Measurements from ENCODE around the gene TWIST2.

Gene TWIST2

DNA sequence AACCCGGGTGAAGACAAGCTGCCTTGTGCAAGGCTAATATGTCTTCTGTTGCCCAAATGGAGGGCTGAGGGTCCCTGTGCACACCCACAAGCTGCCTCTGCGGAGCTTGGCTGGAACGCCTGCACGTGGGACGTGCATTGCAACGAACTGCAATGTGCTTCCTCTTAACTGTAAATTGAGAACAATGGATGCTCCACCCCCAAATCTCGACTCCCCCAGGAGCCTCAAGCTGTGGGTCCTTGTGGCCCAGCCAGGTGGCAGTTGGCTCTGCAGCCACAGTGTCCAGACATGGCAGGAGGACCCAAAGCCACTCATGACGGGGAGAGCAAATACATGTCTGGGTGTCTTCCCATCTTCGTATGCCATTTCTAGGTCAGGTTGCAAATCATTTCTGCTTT lies 90.1 kb downstream of the TWIST2 start:
- TF ChIP-seq POLR2AphosphoS5 (IDR thresholded peaks at IDR 0.05; ENCODE audit: low read depth, low read length) = no peak
- no peak for TF ChIP-seq SPI1 (IDR thresholded peaks at IDR 0.05; ENCODE audit: low read depth, low read length)
- TF ChIP-seq TAF1 (IDR thresholded peaks at IDR 0.05; ENCODE audit: low read depth, low read length) = no peak
- no peak for TF ChIP-seq POLR2A (IDR thresholded peaks at IDR 0.05; ENCODE audit: low read depth, low read length)
- DNase-seq (ENCODE audit: insufficient read length, low spot score) = no peak
- FAIRE-seq = no peak

DNA sequence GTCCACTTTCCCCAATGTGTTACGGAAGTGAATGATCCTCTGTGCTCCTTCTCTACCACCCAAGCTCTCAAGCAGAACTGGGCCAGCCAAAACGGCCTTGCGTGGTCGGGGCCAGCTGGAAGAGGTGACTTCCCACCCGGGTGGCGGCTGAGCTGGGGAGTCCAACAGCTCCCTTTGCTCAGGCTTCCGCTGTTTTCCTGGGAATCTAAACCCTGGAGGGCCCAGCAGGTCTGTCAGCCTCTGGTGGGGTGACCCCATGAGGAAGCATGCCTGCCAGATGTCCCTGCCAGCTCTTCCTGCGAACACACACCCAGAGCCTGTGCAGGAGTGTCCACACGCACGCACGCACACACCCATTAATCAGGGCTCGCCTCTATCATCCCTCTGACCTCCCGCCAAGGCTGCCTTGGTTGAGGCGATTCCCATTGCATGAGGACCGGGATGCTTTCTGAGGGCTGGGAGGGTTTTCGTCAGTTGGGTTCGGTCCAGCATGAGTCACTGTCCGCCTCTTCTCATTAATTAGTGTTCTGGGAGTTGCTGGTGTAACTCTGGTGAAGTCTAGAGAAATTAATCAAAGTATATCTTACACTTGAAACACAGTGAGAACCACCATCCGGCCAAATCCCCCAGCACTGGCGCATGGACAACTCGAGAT lies 90.6 kb downstream of the TWIST2 start:
- no peak for FAIRE-seq
- DNase-seq (ENCODE audit: insufficient read length, low spot score) = no peak
- TF ChIP-seq POU2F2 (IDR thresholded peaks at IDR 0.05; ENCODE audit: low read depth, low read length) (no peak), SPI1 (IDR thresholded peaks at IDR 0.05; ENCODE audit: low read depth, low read length) (no peak), POLR2A (IDR thresholded peaks at IDR 0.05; ENCODE audit: low read depth, low read length) (no peak), POLR2AphosphoS5 (IDR thresholded peaks at IDR 0.05; ENCODE audit: low read depth, low read length) (no peak), TAF1 (IDR thresholded peaks at IDR 0.05; ENCODE audit: low read depth, low read length) (no peak)

- DNase-seq (ENCODE audit: insufficient read length, low spot score) = no peak
- no peak for FAIRE-seq
- no peak for TF ChIP-seq TAF1 (IDR thresholded peaks at IDR 0.05; ENCODE audit: low read depth, low read length)
- no peak for TF ChIP-seq POU2F2 (IDR thresholded peaks at IDR 0.05; ENCODE audit: low read depth, low read length)
- TF ChIP-seq POLR2AphosphoS5 (IDR thresholded peaks at IDR 0.05; ENCODE audit: low read depth, low read length) = no peak
- no peak for TF ChIP-seq PAX5 (IDR thresholded peaks at IDR 0.05; ENCODE audit: insufficient read depth, low read length, severe bottlenecking)
- TF ChIP-seq POLR2A (IDR thresholded peaks at IDR 0.05; ENCODE audit: low read depth, low read length) = no peak
- TF ChIP-seq SPI1 (IDR thresholded peaks at IDR 0.05; ENCODE audit: low read depth, low read length) = no peak
Observed at GRCh38 chr2:238939074-238939473, 91.2 kb downstream of the TWIST2 start.

DNA sequence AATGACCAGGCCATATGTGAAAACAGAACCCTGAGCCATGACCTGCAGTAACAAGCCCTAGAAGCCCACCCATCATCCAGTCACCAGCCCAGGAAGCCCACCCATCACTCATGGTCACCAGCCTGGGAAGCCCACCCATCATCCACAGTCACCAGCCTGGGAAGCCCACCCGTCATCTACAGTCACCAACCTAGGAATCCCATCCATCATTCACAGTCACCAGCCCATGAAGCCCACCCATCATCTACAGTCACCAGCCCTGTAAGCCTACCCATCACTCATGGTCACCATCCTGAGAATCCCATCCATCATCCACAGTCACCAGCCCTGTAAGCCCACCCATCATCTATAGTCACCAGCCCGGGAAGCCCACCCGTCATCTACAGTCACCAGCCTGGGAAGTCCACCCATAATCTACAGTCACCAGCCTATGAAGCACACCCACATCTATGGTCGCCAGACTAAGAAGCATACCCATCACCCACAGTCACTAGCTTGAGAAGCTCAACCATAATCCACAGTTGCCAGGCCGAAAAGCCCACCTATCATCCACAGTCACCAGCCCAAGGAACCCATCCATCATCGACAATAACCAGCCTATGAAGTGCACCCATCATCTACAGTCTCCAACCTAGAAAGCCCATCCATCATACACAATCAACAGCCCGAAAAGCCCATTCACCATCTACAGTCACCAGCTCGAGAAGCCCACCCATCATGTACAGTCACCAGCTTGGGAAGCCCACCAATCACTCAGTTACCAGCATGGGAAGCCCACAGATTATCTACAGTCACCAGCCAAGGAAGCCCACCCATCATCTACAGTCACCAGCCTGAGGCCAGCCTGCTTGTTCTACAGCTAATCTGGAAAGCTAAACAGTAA lies 91.9 kb downstream of the TWIST2 start:
- FAIRE-seq = no peak
- no peak for TF ChIP-seq TAF1 (IDR thresholded peaks at IDR 0.05; ENCODE audit: low read depth, low read length)
- no peak for TF ChIP-seq SPI1 (IDR thresholded peaks at IDR 0.05; ENCODE audit: low read depth, low read length)
- no peak for TF ChIP-seq POLR2A (IDR thresholded peaks at IDR 0.05; ENCODE audit: low read depth, low read length)
- no peak for TF ChIP-seq POU2F2 (IDR thresholded peaks at IDR 0.05; ENCODE audit: low read depth, low read length)

DNA sequence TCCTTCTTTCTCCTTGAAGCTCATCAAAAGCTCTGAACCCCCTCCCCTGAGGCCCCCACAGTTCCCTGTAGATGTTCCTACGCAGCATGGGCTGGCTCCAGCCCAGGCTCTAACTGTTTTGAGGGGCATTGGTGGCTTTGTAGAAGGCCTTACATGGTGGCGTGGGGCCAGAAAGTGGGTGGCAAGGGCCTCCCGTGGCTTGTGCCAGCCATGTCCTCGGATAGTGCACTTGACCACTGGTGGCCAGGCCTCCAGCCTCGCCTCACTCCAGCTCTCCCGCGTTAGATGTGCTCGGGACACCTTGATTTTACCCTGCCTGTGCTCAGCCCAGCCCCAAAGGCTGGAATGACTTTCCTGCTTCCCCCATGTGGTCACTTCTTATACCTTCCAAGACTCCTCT lies 92.9 kb downstream of the TWIST2 start:
- FAIRE-seq = no peak
- DNase-seq (ENCODE audit: insufficient read length, low spot score) = no peak
- TF ChIP-seq POU2F2 (IDR thresholded peaks at IDR 0.05; ENCODE audit: low read depth, low read length) (no peak), SPI1 (IDR thresholded peaks at IDR 0.05; ENCODE audit: low read depth, low read length) (no peak), POLR2AphosphoS5 (IDR thresholded peaks at IDR 0.05; ENCODE audit: low read depth, low read length) (no peak), TAF1 (IDR thresholded peaks at IDR 0.05; ENCODE audit: low read depth, low read length) (no peak), POLR2A (IDR thresholded peaks at IDR 0.05; ENCODE audit: low read depth, low read length) (no peak), PAX5 (IDR thresholded peaks at IDR 0.05; ENCODE audit: insufficient read depth, low read length, severe bottlenecking) (no peak)

More for the DNA sequence above, 91.9 kb downstream of the TWIST2 start:
- DNase-seq (ENCODE audit: insufficient read length, low spot score) = no peak

GRCh38 chr2:238941262-238941792 lies 93.4 kb downstream of the TWIST2 start:
- DNase-seq (ENCODE audit: insufficient read length, low spot score) (no peak), FAIRE-seq (no peak)
- no peak for TF ChIP-seq POLR2A (IDR thresholded peaks at IDR 0.05; ENCODE audit: low read depth, low read length)
- no peak for TF ChIP-seq PAX5 (IDR thresholded peaks at IDR 0.05; ENCODE audit: insufficient read depth, low read length, severe bottlenecking)
- TF ChIP-seq TAF1 (IDR thresholded peaks at IDR 0.05; ENCODE audit: low read depth, low read length) = no peak

- TF ChIP-seq TAF1 (IDR thresholded peaks at IDR 0.05; ENCODE audit: low read depth, low read length) = no peak
- DNase-seq (ENCODE audit: insufficient read length, low spot score) (no peak), FAIRE-seq (no peak)
Observed at GRCh38 chr2:238942080-238942725, 94.3 kb downstream of the TWIST2 start.

DNA sequence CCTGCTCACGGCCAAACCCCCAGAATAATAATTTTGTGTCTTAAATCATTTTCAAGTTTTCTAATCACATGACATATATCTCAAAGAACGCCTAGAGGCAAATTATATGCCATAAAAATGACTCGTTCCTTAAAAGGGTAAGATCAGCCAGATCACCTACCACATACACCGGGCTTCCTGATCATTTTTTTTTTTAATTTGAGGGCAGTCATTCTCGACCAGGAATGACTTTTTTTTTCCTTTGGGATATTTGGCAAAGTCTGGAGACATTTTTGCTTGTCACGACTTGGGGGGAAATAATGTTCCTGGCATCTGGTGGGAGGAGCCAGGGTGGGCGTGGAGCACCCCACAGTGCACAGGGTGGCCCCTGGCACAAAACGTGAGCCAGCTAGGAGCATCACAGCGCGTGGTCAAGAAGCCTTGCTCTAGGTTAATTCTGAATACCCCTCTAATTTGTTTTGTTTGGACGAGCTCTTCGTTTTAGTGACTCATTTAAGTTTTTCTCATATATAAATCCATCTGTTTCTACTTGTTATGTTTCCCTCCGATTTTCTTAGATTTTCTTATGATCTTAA lies 94.9 kb downstream of the TWIST2 start:
- DNase-seq (ENCODE audit: insufficient read length, low spot score) (no peak), FAIRE-seq (no peak)
- TF ChIP-seq POLR2AphosphoS5 (IDR thresholded peaks at IDR 0.05; ENCODE audit: low read depth, low read length) = no peak
- no peak for TF ChIP-seq POU2F2 (IDR thresholded peaks at IDR 0.05; ENCODE audit: low read depth, low read length)
- no peak for TF ChIP-seq POLR2A (IDR thresholded peaks at IDR 0.05; ENCODE audit: low read depth, low read length)
- TF ChIP-seq SPI1 (IDR thresholded peaks at IDR 0.05; ENCODE audit: low read depth, low read length) = no peak
- no peak for TF ChIP-seq PAX5 (IDR thresholded peaks at IDR 0.05; ENCODE audit: insufficient read depth, low read length, severe bottlenecking)
- no peak for TF ChIP-seq TAF1 (IDR thresholded peaks at IDR 0.05; ENCODE audit: low read depth, low read length)

DNA sequence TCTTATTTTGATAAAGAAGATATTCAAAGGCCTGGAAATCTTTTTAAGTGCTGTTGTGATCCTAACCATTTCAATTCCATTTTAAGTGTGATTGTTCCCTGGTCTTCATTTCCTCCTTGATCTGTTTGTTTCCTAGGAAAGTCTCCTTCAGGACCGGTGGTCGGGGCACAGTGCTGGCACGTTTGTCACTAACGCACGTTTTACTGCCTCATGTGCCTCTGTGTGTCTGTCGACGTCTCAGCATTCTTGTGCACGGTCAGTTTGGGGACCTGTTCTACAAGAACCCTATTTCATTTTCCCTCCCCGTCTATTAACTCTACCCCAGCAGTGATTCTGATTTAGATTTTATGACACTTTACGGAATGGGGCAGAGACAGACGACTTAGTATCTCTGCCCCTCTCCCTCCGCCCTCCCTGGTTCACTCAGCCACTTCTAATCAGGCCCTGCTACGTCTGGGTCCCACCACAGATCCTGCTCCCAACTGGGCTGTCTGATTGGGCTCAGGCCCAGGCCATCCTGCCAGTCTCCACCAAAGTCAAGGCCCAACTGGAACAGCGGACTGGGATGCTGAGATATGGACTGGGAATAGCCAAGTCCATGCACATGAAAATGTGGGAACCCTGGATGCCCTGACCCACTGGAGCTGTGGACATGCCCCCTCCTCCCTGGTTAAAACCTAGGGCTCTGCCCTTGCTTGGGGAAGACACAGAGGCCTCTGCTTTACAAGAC lies 95.6 kb downstream of the TWIST2 start:
- TF ChIP-seq POLR2AphosphoS5 (IDR thresholded peaks at IDR 0.05; ENCODE audit: low read depth, low read length) (no peak), TAF1 (IDR thresholded peaks at IDR 0.05; ENCODE audit: low read depth, low read length) (no peak), POU2F2 (IDR thresholded peaks at IDR 0.05; ENCODE audit: low read depth, low read length) (no peak), SPI1 (IDR thresholded peaks at IDR 0.05; ENCODE audit: low read depth, low read length) (no peak), PAX5 (IDR thresholded peaks at IDR 0.05; ENCODE audit: insufficient read depth, low read length, severe bottlenecking) (no peak), POLR2A (IDR thresholded peaks at IDR 0.05; ENCODE audit: low read depth, low read length) (no peak)
- FAIRE-seq = no peak
- DNase-seq (ENCODE audit: insufficient read length, low spot score) = no peak

Measured in GM12891 (cell line).